ENCODE measurements around the gene TOR4A.

The TOR4A gene

GRCh38 chr9:137229903-137230704 is 47.4 kb upstream of the TOR4A start:
- Histone ChIP-seq H3K4me2 (ENCODE audit: low read length) (no peak overlapping the region), H3K9ac (no peak overlapping the region), H3K4me3 (ENCODE audit: low read depth, low read length) (no peak overlapping the region), H3K36me3 (ENCODE audit: control insufficient read depth, insufficient read depth, low read length) (no peaks in the 10 kb centered on the region), H2AFZ (no peak overlapping the region), H3K9me3 (ENCODE audit: control insufficient read depth, low read length) (no peaks in the 10 kb centered on the region), H3K4me1 (peaks cover 5% of the 10 kb centered on the region), H3K27me3 (ENCODE audit: control insufficient read depth, insufficient read depth, low read length) (no peaks in the 10 kb centered on the region), H3K27ac (no peak overlapping the region), H3K79me2 (no peaks in the 10 kb centered on the region)
- TF ChIP-seq, protein P1, sequence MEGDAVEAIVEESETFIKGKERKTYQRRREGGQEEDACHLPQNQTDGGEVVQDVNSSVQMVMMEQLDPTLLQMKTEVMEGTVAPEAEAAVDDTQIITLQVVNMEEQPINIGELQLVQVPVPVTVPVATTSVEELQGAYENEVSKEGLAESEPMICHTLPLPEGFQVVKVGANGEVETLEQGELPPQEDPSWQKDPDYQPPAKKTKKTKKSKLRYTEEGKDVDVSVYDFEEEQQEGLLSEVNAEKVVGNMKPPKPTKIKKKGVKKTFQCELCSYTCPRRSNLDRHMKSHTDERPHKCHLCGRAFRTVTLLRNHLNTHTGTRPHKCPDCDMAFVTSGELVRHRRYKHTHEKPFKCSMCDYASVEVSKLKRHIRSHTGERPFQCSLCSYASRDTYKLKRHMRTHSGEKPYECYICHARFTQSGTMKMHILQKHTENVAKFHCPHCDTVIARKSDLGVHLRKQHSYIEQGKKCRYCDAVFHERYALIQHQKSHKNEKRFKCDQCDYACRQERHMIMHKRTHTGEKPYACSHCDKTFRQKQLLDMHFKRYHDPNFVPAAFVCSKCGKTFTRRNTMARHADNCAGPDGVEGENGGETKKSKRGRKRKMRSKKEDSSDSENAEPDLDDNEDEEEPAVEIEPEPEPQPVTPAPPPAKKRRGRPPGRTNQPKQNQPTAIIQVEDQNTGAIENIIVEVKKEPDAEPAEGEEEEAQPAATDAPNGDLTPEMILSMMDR (IDR thresholded peaks at IDR 0.05): no peak

DNA sequence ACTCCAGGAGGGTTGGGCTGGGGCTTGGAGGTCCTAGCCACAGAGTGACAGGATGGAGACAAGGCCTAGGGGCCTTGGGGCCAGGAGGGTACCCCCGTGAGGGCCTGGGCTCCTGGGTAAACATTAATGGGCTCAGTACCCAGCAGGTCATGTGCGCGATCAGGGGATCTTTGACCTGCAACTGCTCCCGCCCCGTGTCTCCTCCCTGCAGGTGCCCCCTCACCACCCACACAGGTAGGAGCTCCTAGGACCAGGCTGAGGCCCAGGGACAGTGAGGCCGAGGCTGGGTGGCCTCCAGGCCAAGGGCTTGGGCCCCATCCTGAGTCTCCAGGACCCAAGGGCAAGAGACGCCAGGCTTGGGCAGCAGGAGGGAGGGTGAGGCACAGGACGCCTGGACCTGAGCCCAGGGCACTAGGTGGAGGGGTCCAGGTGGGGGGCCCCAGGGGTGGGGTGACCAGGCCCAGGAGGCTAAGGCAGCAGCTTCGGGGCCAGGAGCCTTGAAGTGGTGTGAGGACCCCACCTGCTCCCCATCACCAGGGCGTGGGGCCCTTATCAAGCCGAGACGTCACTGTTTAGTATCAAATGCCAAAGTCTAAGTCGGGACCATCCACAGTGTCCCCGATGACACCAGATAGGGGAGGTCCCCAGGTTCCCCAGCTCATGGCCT is 46.7 kb upstream of the TOR4A start, which contains the start of gene SLC34A3:
SLC34A3 (plus strand) TSS at position 197 of the 667 bp plus-strand sequence. CDS start 802 bp downstream, outside the sequence.
- Histone ChIP-seq H3K4me3 (ENCODE audit: low read depth, low read length) (no peak within 1 kb of the TSS), H3K4me1 (peaks cover 5% of the 10 kb centered on the region), H3K27ac (no peak within 1 kb of the TSS), H2AFZ (no peak within 1 kb of the TSS), H3K9me3 (ENCODE audit: control insufficient read depth, low read length) (no peaks in the 10 kb centered on the region), H3K27me3 (ENCODE audit: control insufficient read depth, insufficient read depth, low read length) (no peaks in the 10 kb centered on the region), H3K4me2 (ENCODE audit: low read length) (no peak within 1 kb of the TSS), H3K79me2 (no peaks in the 10 kb centered on the region), H3K36me3 (ENCODE audit: control insufficient read depth, insufficient read depth, low read length) (no peaks in the 10 kb centered on the region), H3K9ac (no peak within 1 kb of the TSS)
- TF ChIP-seq, protein P1 (IDR thresholded peaks at IDR 0.05): no peak

- peaks cover 9% of the 10 kb centered on the region for H3K4me1 ChIP-seq
- TF ChIP-seq, protein P1 (IDR thresholded peaks at IDR 0.05): no peak
Observed at GRCh38 chr9:137231372-137232039, 46.0 kb upstream of the TOR4A start.

DNA sequence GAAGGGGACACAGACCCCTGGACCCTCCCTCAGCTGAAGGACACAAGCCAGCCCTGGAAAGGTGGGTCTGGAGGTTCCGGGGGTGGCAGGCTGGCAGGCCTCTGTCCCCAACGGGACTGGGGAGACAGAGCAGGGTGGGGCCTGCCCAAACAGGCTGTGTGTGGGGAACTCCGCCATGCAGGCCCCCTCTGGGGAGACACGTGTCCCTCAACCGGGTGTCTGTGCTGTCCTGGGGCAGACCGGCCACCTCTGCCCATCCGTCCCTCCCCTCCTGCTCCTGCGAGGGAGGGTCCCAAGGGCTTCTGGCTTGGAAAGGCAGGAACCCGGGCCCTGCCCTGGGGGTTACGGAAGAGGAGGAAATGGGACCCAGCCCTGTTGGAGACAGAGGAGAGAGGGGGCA is 45.4 kb upstream of the TOR4A start:
- Histone ChIP-seq H3K79me2 (no peaks in the 10 kb centered on the region), H3K9me3 (ENCODE audit: control insufficient read depth, low read length) (no peaks in the 10 kb centered on the region), H3K4me1 (peaks cover 8% of the 10 kb centered on the region), H3K4me3 (ENCODE audit: low read depth, low read length) (no peak overlapping the region), H2AFZ (no peak overlapping the region), H3K27ac (no peak overlapping the region), H3K9ac (no peak overlapping the region), H3K4me2 (ENCODE audit: low read length) (no peak overlapping the region), H3K36me3 (ENCODE audit: control insufficient read depth, insufficient read depth, low read length) (no peaks in the 10 kb centered on the region), H3K27me3 (ENCODE audit: control insufficient read depth, insufficient read depth, low read length) (no peaks in the 10 kb centered on the region)
- TF ChIP-seq, protein P1 (IDR thresholded peaks at IDR 0.05): no peak

More at GRCh38 chr9:137231372-137232039, 46.0 kb upstream of the TOR4A start:
- Histone ChIP-seq H3K79me2 (no peaks in the 10 kb centered on the region), H3K27ac (no peak overlapping the region), H3K4me2 (ENCODE audit: low read length) (no peak overlapping the region), H3K9ac (no peak overlapping the region), H3K4me3 (ENCODE audit: low read depth, low read length) (no peak overlapping the region), H3K9me3 (ENCODE audit: control insufficient read depth, low read length) (no peaks in the 10 kb centered on the region), H3K36me3 (ENCODE audit: control insufficient read depth, insufficient read depth, low read length) (no peaks in the 10 kb centered on the region), H2AFZ (no peak overlapping the region), H3K27me3 (ENCODE audit: control insufficient read depth, insufficient read depth, low read length) (no peaks in the 10 kb centered on the region)
